Endothelial cell of umbilical vein (primary cell): Measurements from ENCODE around the gene RESP18. TPM values are rescaled to one million over a fixed set of nuclear protein-coding genes. Genes with fewer than 3 reads are reported as not detected.

Experiments used
- BruUV-seq: library from RNA; stranded (reverse); fragments of 400-500 nt; replicated peaks from 2 replicates; lab custom pipeline; 2021; lab: Mats Ljungman, UMichigan
- CTCF ChIA-PET: fragments of 300-600, 350-600 bp; sonication (Branson Sonifier 250); formaldehyde crosslinking; loops from one replicate; lab custom pipeline; 2021; ENCODE audit warnings: antibody characterized with exemption, inconsistent platforms; lab: Charles Lee
- POLR2A ChIA-PET: fragments of 300-600, 350-600 bp; sonication (Branson Sonifier 250); formaldehyde crosslinking; loops from one replicate; lab custom pipeline; 2021; ENCODE audit warnings: antibody characterized with exemption, inconsistent platforms; lab: Charles Lee
- DNase-seq: peaks from one replicate; pipeline ENCODE4 v3.0.0-alpha.2; 2011; ENCODE audit warnings: low read depth, low spot score
- FAIRE-seq: peaks from 2 replicates; lab custom pipeline; 2011; peaks lifted over from hg19 to GRCh38; lab: Jason Lieb, UNC
- H2AFZ ChIP-seq: 2 replicates; pipeline ENCODE4 v1.6.0; 2012; ENCODE audit warnings: low read depth, low read length, control low read depth, inconsistent platforms
- H3K27ac ChIP-seq: 2 replicates; pipeline ENCODE4 v1.5.1; 2011; ENCODE audit warnings: low read depth, mild to moderate bottlenecking, control low read depth, low read length, moderate library complexity; ENCODE audit not compliant: insufficient read depth
- H3K27me3 ChIP-seq, 2 experiments: 2 replicates each; pipeline versions ENCODE4 v1.6.0 to v1.6.1; 2011; ENCODE audit warnings: low read length in 2 of 2, mixed read lengths in 1 of 2; ENCODE audit not compliant: control insufficient read depth in 2 of 2, insufficient read depth in 2 of 2
- H3K36me3 ChIP-seq, 2 experiments: 2 replicates in 1 of 2; 3 replicates in 1 of 2; pipeline ENCODE4 v1.5.1; 2011; ENCODE audit warnings: low read length in 2 of 2, mild to moderate bottlenecking in 1 of 2, moderate library complexity in 1 of 2; ENCODE audit not compliant: control insufficient read depth in 2 of 2, insufficient read depth in 2 of 2; ENCODE audit errors: extremely low read depth in 1 of 2
- H3K4me1 ChIP-seq: 3 replicates; pipeline ENCODE4 v1.5.1; 2011; ENCODE audit warnings: mild to moderate bottlenecking, low read length; ENCODE audit not compliant: control insufficient read depth, insufficient read depth; ENCODE audit errors: extremely low read depth
- H3K4me2 ChIP-seq: 2 replicates; pipeline ENCODE4 v1.6.1; 2011; ENCODE audit warnings: low read length, control low read depth, mixed read lengths; ENCODE audit not compliant: insufficient read depth
- H3K4me3 ChIP-seq, 3 experiments: fragments of 200-600 bp in 1 of 3; sonication (generic), shearing (Covaris generic) in 1 of 3; replicated peaks in 1 of 3; 2 replicates each; pipeline ENCODE4 v1.5.1; 2011 to 2016; ENCODE audit warnings: control low read depth in 3 of 3, low read length in 3 of 3, mild to moderate bottlenecking in 2 of 3, inconsistent platforms in 1 of 3, low read depth in 1 of 3, moderate library complexity in 1 of 3; ENCODE audit not compliant: insufficient read depth in 1 of 3
- H3K79me2 ChIP-seq: 2 replicates; pipeline ENCODE4 v1.6.0; 2012; ENCODE audit warnings: low read length, inconsistent platforms; ENCODE audit not compliant: control insufficient read depth, insufficient read depth
- H3K9ac ChIP-seq: replicated peaks from 2 replicates; pipeline ENCODE3; 2011; ENCODE audit warnings: low read length, control low read depth; ENCODE audit not compliant: insufficient read depth; ENCODE audit errors: extremely low read depth
- H3K9me1 ChIP-seq: replicated peaks from 3 replicates; pipeline ENCODE4 v1.6.0; 2011; ENCODE audit warnings: mild to moderate bottlenecking, low read length; ENCODE audit not compliant: control insufficient read depth, insufficient read depth; ENCODE audit errors: extremely low read depth
- H3K9me3 ChIP-seq: replicated peaks from 2 replicates; pipeline ENCODE4 v1.5.1; 2012; ENCODE audit warnings: low read length, inconsistent platforms; ENCODE audit not compliant: control insufficient read depth, insufficient read depth
- H4K20me1 ChIP-seq: replicated peaks from 2 replicates; pipeline ENCODE3; 2011; ENCODE audit warnings: mild to moderate bottlenecking, low read length; ENCODE audit not compliant: control insufficient read depth, insufficient read depth; ENCODE audit errors: extremely low read depth
- CTCF ChIP-seq, 2 donors: IDR thresholded peaks; 1 replicate in 1 of 2; 2 replicates in 1 of 2; pipeline ENCODE4 v1.5.1; 2011; ENCODE audit warnings: low read length in 2 of 2, mild to moderate bottlenecking in 2 of 2, moderate library complexity in 2 of 2, control low read depth in 1 of 2, inconsistent platforms in 1 of 2, low read depth in 1 of 2; ENCODE audit not compliant: insufficient read depth in 1 of 2; ENCODE audit errors: extremely low read depth in 1 of 2
- EZH2 ChIP-seq: IDR thresholded peaks from 2 replicates; pipeline ENCODE4 v1.6.1; 2012; ENCODE audit warnings: borderline replicate concordance, low read depth, mild to moderate bottlenecking, moderate library complexity, low read length, inconsistent platforms; ENCODE audit not compliant: severe bottlenecking
- FOS ChIP-seq: IDR thresholded peaks from 2 replicates; pipeline ENCODE4 v1.6.1; 2011; ENCODE audit warnings: mild to moderate bottlenecking, low read length, moderate library complexity, borderline replicate concordance; ENCODE audit not compliant: insufficient read depth
- GATA2 ChIP-seq: IDR thresholded peaks from 2 replicates; pipeline ENCODE4 v1.7.0; 2011; ENCODE audit warnings: low read depth, mild to moderate bottlenecking, moderate library complexity, mixed read lengths, low read length; ENCODE audit not compliant: insufficient read length, insufficient read depth
- JUN ChIP-seq: IDR thresholded peaks from 2 replicates; pipeline ENCODE4 v1.6.1; 2011; ENCODE audit warnings: borderline replicate concordance, low read depth; ENCODE audit not compliant: insufficient read length, insufficient read depth
- MAX ChIP-seq: IDR thresholded peaks from 2 replicates; pipeline ENCODE4 v1.6.1; 2011; ENCODE audit not compliant: insufficient read depth, insufficient read length
- MYC ChIP-seq: IDR thresholded peaks from one replicate; pipeline ENCODE4 v1.6.1; 2011; ENCODE audit warnings: mild to moderate bottlenecking, low read depth, low read length
- POLR2A ChIP-seq: IDR thresholded peaks from 2 replicates; pipeline ENCODE4 v1.6.1; 2012; ENCODE audit warnings: low read depth, mild to moderate bottlenecking, control low read depth, low read length
- POLR2AphosphoS5 ChIP-seq: IDR thresholded peaks from 2 replicates; pipeline ENCODE4 v1.6.1; 2012; ENCODE audit warnings: low read depth, mild to moderate bottlenecking, control low read depth, low read length, moderate library complexity; ENCODE audit not compliant: insufficient read depth
- dilution Hi-C: fragments of 300-500 bp; cut with MboI; formaldehyde crosslinking; loops from one replicate; pipeline ENCODE4 v1.15.0; 2019; ENCODE audit warnings: low sequenced_read_pairs; ENCODE audit not compliant: extremely low pct_ligation_motif_present
- intact Hi-C: fragments of 100-400 bp; cut with micrococcal nuclease; formaldehyde crosslinking; loops from one replicate; pipeline ENCODE4 v1.10.0; 2022
- polyA plus RNA-seq, 4 experiments: library from polyadenylated mRNA; depleted of rRNA in 3 of 4; stranded (reverse) in 3 of 4; unstranded in 1 of 4; fragments of >200 nt; gene quantifications; 2 replicates each; pipeline versions ENCODE4 v1.2.1 to v1.2.3, GENCODE V29; 2011 to 2012; ENCODE audit warnings: missing spikeins in 1 of 4
- total RNA-seq: library from RNA; stranded (reverse); gene quantifications from 2 replicates; pipeline ENCODE4 v1.2.3, GENCODE V29; 2021

RESP18 gene
- total and polyA plus RNA-seq, 2 donors (not counting 3 experiments of a cell fraction or from before 2014, with no cell fraction given): not detected

GRCh38 chr2:219300022-219300421 is 32.5 kb downstream of the RESP18 start:
- H2AFZ ChIP-seq: no peak overlapping the region
- no peaks in the 10 kb centered on the region for H3K36me3 ChIP-seq
- no peaks in the 10 kb centered on the region for H3K9me1 ChIP-seq
- no peak for FAIRE-seq
- TF ChIP-seq MYC (no peak), EZH2 (no peak), POLR2AphosphoS5 (no peak), POLR2A (no peak), MAX (no peak), FOS (no peak), GATA2 (no peak), JUN (no peak), CTCF (IDR thresholded peaks at IDR 0.05; ENCODE audit: extremely low read depth in 1 of 2, insufficient read depth in 1 of 2, low read depth in 1 of 2, low read length in 2 of 2) (no peak)
- intact Hi-C loops: no loop called here
- CTCF ChIA-PET: interaction anchor here (0.9 to 11.2 kb wide), 12 partner anchors 8 to 424 kb away, joined by 3 to 253 read pairs (median 3); partner anchors contain the start of genes DNAJB2, GLB1L, NHEJ1 and STK16
- no peaks in the 10 kb centered on the region for H3K4me1 ChIP-seq
- dilution Hi-C loops: no loop called here
- peaks cover 7 to 14% of the 10 kb centered on the region in 2 experiments for H3K27me3 ChIP-seq
- no peaks in the 10 kb centered on the region for H3K79me2 ChIP-seq
- H3K9me3 ChIP-seq: no peaks in the 10 kb centered on the region
- no TSS peak for BruUV-seq
- no peak overlapping the region for H3K27ac ChIP-seq
- POLR2A ChIA-PET: no interaction called here
- DNase-seq: no peak
- H4K20me1 ChIP-seq: no peaks in the 10 kb centered on the region
- no peak overlapping the region for H3K9ac ChIP-seq
- no peak overlapping the region for H3K4me3 ChIP-seq
- no peak overlapping the region for H3K4me2 ChIP-seq
